Suprapubic skin (tissue), 4 donors: ENCODE results near the gene NT5C3A.

Experiments
- EP300 ChIP-seq: sonication (generic); formaldehyde crosslinking; IDR thresholded peaks from one replicate; pipeline ENCODE4 v1.6.1; 2017; ENCODE audit warnings: antibody characterized with exemption
- POLR2A ChIP-seq, 2 donors: fragments of 450-650 bp; IDR thresholded peaks; one replicate each; pipeline ENCODE4 v1.6.1; 2017; ENCODE audit warnings: antibody characterized with exemption in 2 of 2, mild to moderate bottlenecking in 2 of 2, moderate library complexity in 2 of 2
- POLR2AphosphoS5 ChIP-seq, 3 donors: sonication (generic); formaldehyde crosslinking; IDR thresholded peaks; one replicate each; pipeline ENCODE4 v1.6.1; 2017; ENCODE audit warnings: antibody characterized with exemption in 3 of 3
- TF ChIP-seq, protein P1 (sequence below), 2 donors: fragments of 200-600 bp in 1 of 2; fragments of 450-650 bp in 1 of 2; sonication (generic) in 1 of 2; IDR thresholded peaks; one replicate each; pipeline ENCODE4 v1.5.1; 2016 to 2019; ENCODE audit warnings: antibody characterized with exemption in 2 of 2, mild to moderate bottlenecking in 1 of 2, moderate library complexity in 1 of 2

DNA sequence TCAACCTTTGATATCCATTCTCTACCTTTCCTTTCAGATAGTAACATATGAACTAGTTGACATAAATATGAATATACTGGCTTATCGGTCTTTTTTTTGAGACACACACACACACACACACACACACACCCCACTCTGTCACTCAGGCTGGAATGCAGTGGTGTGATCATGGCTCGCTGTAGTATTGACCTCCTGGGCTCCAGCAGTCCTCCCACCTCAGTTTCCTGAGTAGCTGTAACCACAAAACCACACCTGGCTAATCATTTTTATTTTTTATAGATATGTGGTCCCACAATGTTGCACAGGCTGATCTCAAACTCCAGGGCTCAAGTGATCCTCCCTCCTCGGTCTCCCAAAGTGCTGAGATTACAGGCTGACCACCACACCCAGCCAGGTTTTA is 14.2 kb upstream of the NT5C3A start:
- TF ChIP-seq POLR2AphosphoS5 (IDR thresholded peaks at IDR 0.05), result no peak
- TF ChIP-seq, protein P1, sequence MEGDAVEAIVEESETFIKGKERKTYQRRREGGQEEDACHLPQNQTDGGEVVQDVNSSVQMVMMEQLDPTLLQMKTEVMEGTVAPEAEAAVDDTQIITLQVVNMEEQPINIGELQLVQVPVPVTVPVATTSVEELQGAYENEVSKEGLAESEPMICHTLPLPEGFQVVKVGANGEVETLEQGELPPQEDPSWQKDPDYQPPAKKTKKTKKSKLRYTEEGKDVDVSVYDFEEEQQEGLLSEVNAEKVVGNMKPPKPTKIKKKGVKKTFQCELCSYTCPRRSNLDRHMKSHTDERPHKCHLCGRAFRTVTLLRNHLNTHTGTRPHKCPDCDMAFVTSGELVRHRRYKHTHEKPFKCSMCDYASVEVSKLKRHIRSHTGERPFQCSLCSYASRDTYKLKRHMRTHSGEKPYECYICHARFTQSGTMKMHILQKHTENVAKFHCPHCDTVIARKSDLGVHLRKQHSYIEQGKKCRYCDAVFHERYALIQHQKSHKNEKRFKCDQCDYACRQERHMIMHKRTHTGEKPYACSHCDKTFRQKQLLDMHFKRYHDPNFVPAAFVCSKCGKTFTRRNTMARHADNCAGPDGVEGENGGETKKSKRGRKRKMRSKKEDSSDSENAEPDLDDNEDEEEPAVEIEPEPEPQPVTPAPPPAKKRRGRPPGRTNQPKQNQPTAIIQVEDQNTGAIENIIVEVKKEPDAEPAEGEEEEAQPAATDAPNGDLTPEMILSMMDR (IDR thresholded peaks at IDR 0.05), result no peak
- no peak for TF ChIP-seq POLR2A (IDR thresholded peaks at IDR 0.05)
- no peak for TF ChIP-seq EP300
